T-helper 1 cell treated with Interleukin-12 subunit alpha and Interleukin-12 subunit beta and Interleukin-4 antibody, amounts not matched to agents 30 μg/mL and 1 μg/mL, for 36 hours (primary cell): Measurements from ENCODE around the gene TEF.

Source experiments
- H3K27ac Mint-ChIP-seq: one replicate; pipeline ENCODE4 v1.8.0; 2021; ENCODE audit warnings: mild to moderate bottlenecking, mixed read lengths
- H3K27me3 Mint-ChIP-seq: one replicate; pipeline ENCODE4 v1.8.0; 2021; ENCODE audit warnings: low read depth, mixed read lengths
- H3K36me3 Mint-ChIP-seq: one replicate; pipeline ENCODE4 v1.8.0; 2021; ENCODE audit warnings: low read depth, mixed read lengths
- H3K4me1 Mint-ChIP-seq: one replicate; pipeline ENCODE4 v1.8.0; 2021; ENCODE audit warnings: low read depth, mixed read lengths
- H3K4me3 Mint-ChIP-seq: one replicate; pipeline ENCODE4 v1.8.0; 2021; ENCODE audit warnings: mild to moderate bottlenecking, moderate library complexity, mixed read lengths
- H3K9me3 Mint-ChIP-seq: one replicate; pipeline ENCODE4 v1.8.0; 2021; ENCODE audit warnings: mixed read lengths

The TEF gene

DNA sequence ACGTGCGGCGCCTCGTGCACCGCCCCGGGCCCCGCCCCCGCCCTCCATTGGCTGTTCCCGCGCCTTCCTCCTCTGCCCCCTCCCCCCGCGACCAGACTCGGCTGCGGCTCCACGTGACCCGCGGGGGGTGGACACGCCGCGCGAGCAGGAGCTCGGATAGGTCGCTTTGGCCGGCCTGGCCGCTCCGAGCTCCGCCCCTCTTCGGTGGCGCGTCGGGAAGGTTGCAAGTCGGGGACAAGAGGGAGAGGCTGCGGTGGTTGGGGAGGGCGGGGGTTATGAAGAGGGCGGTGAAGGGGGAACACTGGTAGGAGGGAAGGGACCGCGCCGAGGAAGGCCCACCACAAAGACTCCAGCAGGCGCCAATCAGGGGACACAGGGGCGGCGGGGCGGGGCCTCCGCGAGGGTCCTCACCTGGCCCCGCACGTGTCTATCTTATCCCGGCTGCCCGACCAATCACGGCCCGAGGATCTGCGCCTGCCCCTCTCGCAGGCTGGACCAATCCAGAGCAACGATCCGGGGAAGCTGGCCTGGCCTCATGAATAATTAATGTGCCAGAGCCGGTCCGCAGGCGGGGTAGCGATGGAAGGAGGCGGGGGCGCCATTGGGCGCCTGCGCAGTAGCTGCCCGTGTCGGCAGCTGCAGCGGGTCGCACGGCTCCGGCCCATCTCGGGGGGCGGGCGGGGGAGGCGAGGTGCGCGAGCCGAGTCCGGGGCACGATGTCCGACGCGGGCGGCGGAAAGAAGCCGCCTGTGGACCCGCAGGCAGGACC lies at the start of gene TEF:
Gene TEF, plus strand, starts transcription at position 614 of the 769 bp plus-strand sequence. Its CDS starts 103 bp downstream, at position 717.
- Mint-ChIP-seq H3K36me3 (no peaks in the 10 kb centered on the region), H3K27ac (peak within 1 kb of the TSS; percentile 95), H3K9me3 (no peaks in the 10 kb centered on the region), H3K4me1 (peaks cover 8% of the 10 kb centered on the region), H3K4me3 (peak within 1 kb of the TSS; percentile 92), H3K27me3 (peaks cover 1% of the 10 kb centered on the region)

GRCh38 chr22:41332217-41332939 lies 49.4 kb upstream of the TEF start:
- Mint-ChIP-seq H3K4me1 (peaks cover 5% of the 10 kb centered on the region), H3K36me3 (peaks cover 10% of the 10 kb centered on the region), H3K27me3 (no peaks in the 10 kb centered on the region), H3K9me3 (no peaks in the 10 kb centered on the region), H3K4me3 (no peak overlapping the region), H3K27ac (no peak overlapping the region)

DNA sequence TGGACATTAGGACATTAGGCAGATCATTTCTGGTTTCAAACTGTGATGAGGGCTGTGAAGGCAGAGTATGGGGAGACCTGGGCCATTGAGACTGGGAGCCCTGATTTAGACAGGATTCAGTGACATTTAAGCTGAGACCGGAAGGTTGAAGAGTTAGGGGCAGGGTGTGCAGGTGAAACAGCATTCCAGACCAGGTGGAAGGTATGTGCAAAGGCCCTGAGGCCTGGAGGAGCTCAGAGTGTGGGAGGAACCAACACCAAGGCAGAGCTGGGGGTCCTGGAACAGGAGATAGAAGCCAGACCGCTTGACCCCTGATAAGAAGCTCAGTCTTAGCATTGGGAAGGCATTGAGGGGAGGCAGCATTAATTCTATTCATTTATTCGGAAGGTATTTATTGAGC lies 47.9 kb upstream of the TEF start:
- H3K4me1 Mint-ChIP-seq = peaks cover 5% of the 10 kb centered on the region
- no peak overlapping the region for H3K4me3 Mint-ChIP-seq
- no peaks in the 10 kb centered on the region for H3K9me3 Mint-ChIP-seq
- no peaks in the 10 kb centered on the region for H3K27me3 Mint-ChIP-seq
- no peak overlapping the region for H3K27ac Mint-ChIP-seq
- peaks cover 10% of the 10 kb centered on the region for H3K36me3 Mint-ChIP-seq

GRCh38 chr22:41334215-41334614 lies 47.5 kb upstream of the TEF start:
- H3K9me3 Mint-ChIP-seq = no peaks in the 10 kb centered on the region
- H3K27me3 Mint-ChIP-seq = no peaks in the 10 kb centered on the region
- H3K27ac Mint-ChIP-seq = no peak overlapping the region
- peaks cover 5% of the 10 kb centered on the region for H3K4me1 Mint-ChIP-seq
- peaks cover 10% of the 10 kb centered on the region for H3K36me3 Mint-ChIP-seq
- no peak overlapping the region for H3K4me3 Mint-ChIP-seq

- peaks cover 7% of the 10 kb centered on the region for H3K36me3 Mint-ChIP-seq
- no peaks in the 10 kb centered on the region for H3K9me3 Mint-ChIP-seq
These were observed 46.6 kb upstream of the TEF start for GRCh38 chr22:41334951-41335635.

DNA sequence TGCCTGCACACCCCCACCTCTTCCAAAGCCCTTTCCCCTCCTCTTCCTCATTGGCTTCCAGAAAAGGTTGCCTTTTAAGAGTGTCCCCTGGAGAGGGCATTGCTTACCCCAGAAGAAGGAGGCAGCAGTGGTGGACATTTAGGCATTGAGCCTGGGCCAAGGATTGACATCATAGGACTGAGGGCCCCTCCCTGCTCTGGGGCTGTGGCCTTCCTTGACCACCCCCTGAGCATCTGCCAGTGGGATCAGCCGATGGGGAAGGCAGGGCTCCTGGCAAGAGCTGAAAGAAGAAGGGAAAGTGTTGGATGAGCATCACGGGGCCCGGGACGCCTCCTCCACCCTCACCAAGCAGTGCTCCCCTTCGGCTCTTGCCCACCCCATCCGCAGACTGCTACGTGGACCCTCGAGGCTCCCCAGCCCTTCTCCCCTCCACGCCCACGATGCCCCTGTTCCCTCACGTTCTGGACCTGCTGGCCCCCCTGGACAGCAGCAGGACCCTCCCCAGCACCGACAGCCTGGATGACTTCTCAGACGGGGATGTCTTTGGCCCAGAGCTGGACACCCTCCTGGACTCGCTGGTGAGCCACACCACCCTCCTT lies 43.0 kb upstream of the TEF start:
- Mint-ChIP-seq H3K36me3 (peaks cover 2% of the 10 kb centered on the region), H3K27ac (no peak overlapping the region), H3K4me3 (no peak overlapping the region), H3K4me1 (peaks cover 20% of the 10 kb centered on the region), H3K9me3 (no peaks in the 10 kb centered on the region), H3K27me3 (no peaks in the 10 kb centered on the region)

More at GRCh38 chr22:41334951-41335635, 46.6 kb upstream of the TEF start:
- peaks cover 5% of the 10 kb centered on the region for H3K4me1 Mint-ChIP-seq
- H3K27ac Mint-ChIP-seq = no peak overlapping the region
- no peaks in the 10 kb centered on the region for H3K27me3 Mint-ChIP-seq
- H3K4me3 Mint-ChIP-seq = no peak overlapping the region

- no peak overlapping the region for H3K27ac Mint-ChIP-seq
- no peaks in the 10 kb centered on the region for H3K9me3 Mint-ChIP-seq
- peaks cover 9% of the 10 kb centered on the region for H3K36me3 Mint-ChIP-seq
- peaks cover 20% of the 10 kb centered on the region for H3K4me1 Mint-ChIP-seq
- H3K4me3 Mint-ChIP-seq = no peak overlapping the region
- no peaks in the 10 kb centered on the region for H3K27me3 Mint-ChIP-seq
These were observed 41.9 kb upstream of the TEF start for GRCh38 chr22:41339823-41340222.

DNA sequence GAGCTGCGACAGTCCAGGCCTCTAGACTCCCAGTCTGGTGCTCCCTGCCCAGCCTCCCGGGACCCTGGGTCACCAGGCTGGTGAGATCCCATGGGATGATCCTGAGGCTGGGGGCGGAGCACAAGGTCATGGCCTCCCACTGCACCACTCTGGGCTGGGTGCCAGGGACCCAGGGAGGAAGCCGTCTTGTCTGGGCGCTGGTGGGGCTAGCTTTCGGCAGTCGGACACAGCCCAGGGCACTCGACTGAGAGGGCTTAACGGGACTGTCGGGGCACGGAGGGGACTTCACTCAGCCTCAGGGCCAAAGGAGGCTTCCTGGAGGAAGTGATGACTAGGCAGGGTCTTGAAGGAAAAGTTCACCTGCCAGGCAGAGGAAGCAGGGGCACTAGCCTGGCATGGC lies 41.4 kb upstream of the TEF start:
- no peaks in the 10 kb centered on the region for H3K27me3 Mint-ChIP-seq
- no peaks in the 10 kb centered on the region for H3K9me3 Mint-ChIP-seq
- H3K36me3 Mint-ChIP-seq = peaks cover 9% of the 10 kb centered on the region
- no peak overlapping the region for H3K4me3 Mint-ChIP-seq
- peaks cover 20% of the 10 kb centered on the region for H3K4me1 Mint-ChIP-seq
- H3K27ac Mint-ChIP-seq = peak overlapping the region; percentile 41

- H3K9me3 Mint-ChIP-seq = no peaks in the 10 kb centered on the region
- H3K36me3 Mint-ChIP-seq = peaks cover 9% of the 10 kb centered on the region
- H3K4me3 Mint-ChIP-seq = no peak overlapping the region
- H3K4me1 Mint-ChIP-seq = peaks cover 18% of the 10 kb centered on the region
- H3K27me3 Mint-ChIP-seq = no peaks in the 10 kb centered on the region
- peak overlapping the region; percentile 88 for H3K27ac Mint-ChIP-seq
These were observed 40.7 kb upstream of the TEF start for GRCh38 chr22:41341012-41341411.

DNA sequence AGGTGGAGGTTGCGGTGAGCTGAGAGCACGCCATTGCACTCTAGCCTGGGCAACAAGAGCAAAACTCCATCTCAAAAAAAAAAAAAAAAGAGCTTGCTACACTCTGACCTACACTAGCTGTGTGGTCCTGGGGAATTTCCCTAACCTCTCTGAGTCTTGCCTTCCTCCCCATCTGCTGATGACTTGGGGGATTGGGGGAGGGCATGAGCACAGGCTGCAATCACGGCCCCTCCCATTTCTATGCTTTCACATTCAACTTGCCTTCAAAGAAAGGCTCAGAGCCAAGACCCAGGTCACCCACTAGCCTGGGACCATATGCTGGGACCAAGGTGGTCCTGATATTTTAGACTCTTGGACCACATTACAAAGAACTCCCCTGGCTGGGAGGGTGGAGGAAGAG lies 39.8 kb upstream of the TEF start:
- Mint-ChIP-seq H3K9me3 (no peaks in the 10 kb centered on the region), H3K27me3 (no peaks in the 10 kb centered on the region), H3K36me3 (peaks cover 9% of the 10 kb centered on the region), H3K27ac (peak overlapping the region; percentile 88), H3K4me1 (peaks cover 18% of the 10 kb centered on the region), H3K4me3 (peak overlapping the region; percentile 14)

- H3K36me3 Mint-ChIP-seq = peaks cover 12% of the 10 kb centered on the region
- no peaks in the 10 kb centered on the region for H3K27me3 Mint-ChIP-seq
- H3K4me3 Mint-ChIP-seq = no peak overlapping the region
- H3K27ac Mint-ChIP-seq = peak overlapping the region; percentile 36
- H3K4me1 Mint-ChIP-seq = peaks cover 14% of the 10 kb centered on the region
- no peaks in the 10 kb centered on the region for H3K9me3 Mint-ChIP-seq
These were observed 38.4 kb upstream of the TEF start for GRCh38 chr22:41343300-41343699.

GRCh38 chr22:41343717-41344116 lies 38.0 kb upstream of the TEF start:
- no peaks in the 10 kb centered on the region for H3K27me3 Mint-ChIP-seq
- H3K4me3 Mint-ChIP-seq = no peak overlapping the region
- H3K27ac Mint-ChIP-seq = peak overlapping the region; percentile 36
- H3K9me3 Mint-ChIP-seq = no peaks in the 10 kb centered on the region
- peaks cover 12% of the 10 kb centered on the region for H3K36me3 Mint-ChIP-seq
- H3K4me1 Mint-ChIP-seq = peaks cover 14% of the 10 kb centered on the region

DNA sequence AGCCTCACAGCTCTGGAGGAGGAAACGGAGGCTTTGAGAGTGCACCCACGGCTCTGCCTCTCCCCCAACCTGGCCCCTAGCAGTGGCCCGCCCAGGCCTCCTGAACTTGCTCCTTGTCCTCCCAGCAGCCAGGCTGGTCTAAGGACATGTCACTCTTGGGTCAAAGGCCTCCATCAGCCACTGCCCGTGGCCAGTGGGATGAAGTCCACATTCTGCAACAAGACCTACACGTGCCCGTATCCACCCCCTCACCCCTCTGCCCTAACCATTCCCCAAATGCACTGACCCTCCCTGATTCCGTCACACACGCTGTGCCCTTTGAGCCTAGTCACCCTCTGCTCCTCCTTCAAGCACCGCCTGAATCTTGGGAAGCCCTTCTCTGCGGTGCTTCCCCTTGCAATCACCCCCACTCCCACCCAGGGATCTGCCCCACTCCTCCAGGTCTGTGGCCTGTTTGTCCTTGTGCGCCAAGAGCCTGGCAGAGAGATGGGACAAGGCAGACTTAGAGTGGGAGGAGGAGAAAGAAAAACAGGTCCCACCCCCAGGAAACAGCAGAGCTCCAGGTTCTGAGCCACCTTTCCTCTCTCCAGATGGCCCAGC lies 37.5 kb upstream of the TEF start:
- Mint-ChIP-seq H3K27me3 (no peaks in the 10 kb centered on the region), H3K27ac (no peak overlapping the region), H3K4me3 (no peak overlapping the region), H3K9me3 (no peaks in the 10 kb centered on the region), H3K36me3 (peaks cover 12% of the 10 kb centered on the region), H3K4me1 (peaks cover 14% of the 10 kb centered on the region)

GRCh38 chr22:41345807-41346335 lies 35.9 kb upstream of the TEF start:
- peaks cover 11% of the 10 kb centered on the region for H3K4me1 Mint-ChIP-seq
- no peaks in the 10 kb centered on the region for H3K27me3 Mint-ChIP-seq
- no peaks in the 10 kb centered on the region for H3K9me3 Mint-ChIP-seq
- no peak overlapping the region for H3K4me3 Mint-ChIP-seq
- H3K36me3 Mint-ChIP-seq = peaks cover 23% of the 10 kb centered on the region
- no peak overlapping the region for H3K27ac Mint-ChIP-seq
